ENCODE measurements around the gene PWP2.
"Not testable (repeated sequence)": the region's sequence is repeated elsewhere in the genome, so short reads cannot be mapped to it uniquely, and the experiment has no call there.

PWP2 gene

DNA sequence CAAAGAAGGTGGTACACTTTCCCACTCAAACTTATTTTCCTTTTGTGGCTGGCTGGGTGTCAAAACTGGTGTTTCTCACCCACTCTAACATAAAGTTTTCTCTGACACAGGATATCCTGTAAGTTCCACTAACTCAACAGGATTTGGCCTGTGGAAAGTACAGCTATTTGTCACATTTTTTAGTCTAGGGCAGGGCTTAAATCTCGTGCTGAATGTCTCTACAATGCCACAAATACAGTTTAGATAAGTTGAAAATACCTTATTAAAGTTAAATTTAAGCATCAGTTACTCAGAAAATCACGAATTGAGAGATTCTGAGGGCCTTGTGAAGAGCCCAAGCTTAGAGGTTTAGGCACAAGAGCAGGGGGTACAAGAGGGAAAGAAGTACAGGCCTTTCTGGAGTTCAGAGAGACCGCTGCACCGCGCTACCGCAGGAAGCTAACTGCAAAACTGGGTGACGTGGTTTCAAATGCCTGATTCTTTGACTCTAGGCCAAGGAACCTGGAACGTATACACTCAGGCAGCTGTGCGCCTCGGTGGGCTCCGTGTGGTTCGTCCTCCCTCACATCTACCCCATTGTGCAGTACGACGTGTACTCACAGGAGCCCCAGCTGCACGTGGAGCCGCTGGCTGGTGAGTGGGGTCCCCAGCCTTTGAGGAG lies 23.4 kb upstream of the PWP2 start:
- DNase-seq (ENCODE audit: low spot score) = no peak

DNA sequence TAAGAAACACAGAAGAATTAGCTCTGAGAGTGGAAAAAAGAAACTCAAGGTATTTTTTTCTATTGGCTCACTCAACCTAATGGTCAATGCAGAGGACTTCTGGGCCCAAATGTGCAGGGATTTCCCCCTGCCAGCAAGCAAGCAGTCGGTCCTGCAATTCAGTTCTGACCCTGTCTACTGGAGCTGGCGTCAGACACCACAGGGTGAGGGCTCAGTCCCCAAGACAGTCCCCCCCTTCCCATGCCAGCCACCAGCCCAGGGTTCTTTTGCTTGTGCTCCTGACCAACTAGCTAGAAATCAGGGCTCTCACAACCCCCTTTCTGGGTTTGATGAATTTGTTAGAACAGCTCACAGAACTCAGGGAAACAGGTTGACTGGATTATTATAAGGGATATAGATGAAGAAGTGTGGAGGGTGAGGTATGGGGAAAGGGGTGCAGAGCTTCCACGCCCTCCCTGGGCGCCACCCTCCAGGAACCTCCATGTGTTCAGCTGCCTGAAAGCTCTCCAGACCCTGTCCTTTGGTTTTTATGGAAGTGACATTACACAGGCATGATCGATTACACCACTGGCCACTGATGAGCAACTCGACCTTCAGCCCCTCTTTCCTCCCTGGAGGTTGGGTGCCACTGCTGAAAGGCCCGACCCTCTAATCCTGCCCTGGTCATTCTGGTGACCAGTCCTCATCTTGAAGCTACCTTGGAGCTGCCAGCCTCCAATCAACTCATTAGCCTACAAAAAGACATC lies 22.5 kb upstream of the PWP2 start:
- no peak for DNase-seq (ENCODE audit: low spot score)

DNA sequence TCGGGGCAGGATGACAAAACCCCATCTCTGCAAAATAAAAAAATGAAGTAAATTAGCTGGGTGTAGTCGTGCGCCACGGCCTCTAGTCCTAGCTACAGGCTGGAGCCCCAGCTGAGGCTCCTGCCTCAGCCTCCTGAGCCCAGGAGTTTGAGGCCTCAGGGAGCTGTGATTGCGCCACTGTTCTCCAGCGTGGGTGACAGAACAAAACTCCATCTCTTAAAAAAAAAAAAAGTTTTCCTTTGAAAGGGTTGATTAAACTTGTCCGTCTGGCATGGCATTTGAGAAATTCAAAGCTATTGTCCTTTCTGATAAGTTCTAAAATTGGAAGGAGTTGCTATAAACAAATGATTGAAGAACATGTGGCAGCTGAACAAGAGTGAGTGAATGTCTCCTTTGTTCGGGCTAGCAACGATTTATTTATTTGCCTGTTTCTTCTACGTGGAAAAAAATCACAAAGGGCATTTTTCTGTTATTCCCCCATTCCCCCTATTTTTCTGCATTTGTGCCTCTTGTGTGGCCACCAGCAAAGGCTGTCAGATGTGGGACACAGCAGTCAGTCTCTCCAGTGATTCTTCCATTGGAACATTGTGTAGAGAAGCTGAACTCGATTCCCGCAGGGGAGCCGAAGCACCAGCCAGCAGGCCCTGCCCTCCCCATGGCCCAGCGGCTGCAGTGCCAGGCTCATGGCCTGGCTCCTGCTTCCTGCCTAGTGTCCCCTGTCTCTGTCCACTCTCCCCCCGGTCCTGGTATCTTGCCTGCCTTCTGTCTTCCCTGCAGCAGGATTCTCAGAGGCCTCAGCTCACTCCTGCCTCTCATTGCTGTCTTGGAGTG lies 21.5 kb upstream of the PWP2 start:
- no peak for DNase-seq (ENCODE audit: low spot score)

DNA sequence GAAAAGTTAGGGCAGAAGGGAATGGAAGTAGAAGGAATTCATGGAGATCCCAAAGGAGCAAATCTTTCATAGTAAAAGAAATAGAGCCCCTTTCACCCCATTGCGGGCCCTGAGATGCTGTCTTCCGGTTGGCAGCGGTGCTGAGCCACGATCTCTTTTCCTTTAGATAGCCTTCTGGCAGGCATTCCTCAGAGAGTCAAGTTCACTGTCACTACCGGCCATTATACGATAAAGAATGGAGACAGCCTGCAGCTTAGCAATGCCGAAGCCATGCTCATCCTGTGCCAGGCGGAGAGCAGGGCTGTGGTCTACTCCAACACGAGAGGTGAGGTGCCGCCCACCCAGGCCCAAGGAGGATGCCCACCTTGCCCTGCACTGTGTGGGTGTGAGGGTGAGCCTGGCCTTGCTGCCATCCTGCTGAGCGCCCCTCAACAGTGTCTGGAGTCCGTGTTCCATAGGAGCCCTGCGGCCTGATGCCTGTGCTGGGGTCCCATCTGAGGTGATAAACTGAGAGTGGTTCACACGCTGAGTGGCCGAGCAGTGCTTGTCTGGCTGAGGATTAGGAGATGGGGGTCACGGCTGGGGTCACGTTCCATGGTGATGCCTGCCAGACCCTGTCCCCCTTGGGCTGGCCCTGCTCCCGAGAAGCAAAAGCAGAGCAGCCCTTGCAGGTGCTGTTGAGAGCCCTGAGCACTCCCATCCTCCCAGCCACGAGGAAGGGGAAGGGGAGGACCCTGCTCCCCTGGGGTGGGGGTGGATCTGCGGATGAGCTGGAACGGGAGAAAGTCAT lies 20.4 kb upstream of the PWP2 start:
- no peak for DNase-seq (ENCODE audit: low spot score)

DNA sequence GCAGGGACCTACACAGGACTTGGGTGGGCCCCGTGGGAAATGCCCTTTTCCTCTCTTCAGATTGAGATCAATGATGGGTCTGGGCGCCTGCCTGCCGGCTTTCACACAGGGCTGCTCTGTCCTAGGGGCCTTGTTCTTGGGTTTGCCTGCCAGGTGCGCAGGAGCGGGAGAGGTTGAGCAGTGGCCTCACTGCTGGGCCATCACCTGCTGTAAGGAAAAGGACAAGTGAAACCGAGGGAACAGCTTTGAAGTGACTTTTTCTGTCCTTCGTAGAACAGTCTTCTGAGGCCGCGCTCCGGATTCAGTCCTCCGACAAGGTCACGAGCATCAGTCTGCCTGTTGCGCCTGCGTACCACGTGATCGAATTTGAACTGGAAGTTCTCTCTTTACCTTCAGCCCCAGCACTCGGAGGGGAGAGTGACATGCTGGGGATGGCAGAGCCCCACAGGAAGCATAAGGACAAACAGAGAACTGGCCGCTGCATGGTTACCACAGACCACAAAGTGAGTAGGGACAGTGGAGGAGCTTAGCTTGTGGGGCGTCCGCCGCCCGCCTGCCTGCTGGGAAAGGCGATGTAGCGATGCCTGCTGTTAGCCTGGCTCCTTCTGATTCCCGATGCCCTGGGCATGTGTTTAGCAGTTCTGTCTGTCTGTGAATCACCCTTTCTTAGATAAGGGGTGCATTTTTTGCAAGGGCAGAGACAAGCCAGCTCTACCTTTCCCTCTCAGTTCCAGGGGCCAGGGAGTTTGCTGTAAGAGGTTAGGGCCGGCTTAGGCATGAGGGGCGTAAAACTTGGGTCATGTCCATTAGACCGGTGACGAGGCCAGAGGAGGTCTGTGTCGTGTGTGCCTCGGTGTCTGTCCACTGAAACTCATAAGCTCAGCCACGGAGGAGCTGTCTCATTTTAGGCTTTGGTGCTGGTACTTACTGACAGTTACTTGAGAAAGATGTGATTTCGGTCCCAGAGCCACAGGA lies 19.5 kb upstream of the PWP2 start:
- no peak for DNase-seq (ENCODE audit: low spot score)

DNA sequence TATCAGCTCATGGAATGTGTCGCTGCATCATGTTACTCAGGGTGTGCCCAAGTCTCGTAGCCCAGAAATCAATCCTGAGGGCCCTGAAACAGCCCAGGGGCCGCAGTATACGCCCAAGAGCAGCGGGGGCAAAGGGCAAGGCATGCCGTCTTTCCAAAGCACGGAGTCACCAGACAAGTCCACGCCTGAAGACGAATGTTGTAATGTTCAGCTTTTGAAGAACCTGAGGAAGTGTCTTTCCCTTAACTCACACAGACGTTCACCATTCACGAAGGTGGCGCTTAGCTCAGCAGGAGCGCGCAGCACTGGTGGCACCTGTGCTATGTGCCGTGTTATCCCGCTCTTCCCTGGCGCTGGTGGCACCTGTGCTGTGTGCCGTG lies 18.8 kb upstream of the PWP2 start:
- no peak for DNase-seq (ENCODE audit: low spot score)

DNA sequence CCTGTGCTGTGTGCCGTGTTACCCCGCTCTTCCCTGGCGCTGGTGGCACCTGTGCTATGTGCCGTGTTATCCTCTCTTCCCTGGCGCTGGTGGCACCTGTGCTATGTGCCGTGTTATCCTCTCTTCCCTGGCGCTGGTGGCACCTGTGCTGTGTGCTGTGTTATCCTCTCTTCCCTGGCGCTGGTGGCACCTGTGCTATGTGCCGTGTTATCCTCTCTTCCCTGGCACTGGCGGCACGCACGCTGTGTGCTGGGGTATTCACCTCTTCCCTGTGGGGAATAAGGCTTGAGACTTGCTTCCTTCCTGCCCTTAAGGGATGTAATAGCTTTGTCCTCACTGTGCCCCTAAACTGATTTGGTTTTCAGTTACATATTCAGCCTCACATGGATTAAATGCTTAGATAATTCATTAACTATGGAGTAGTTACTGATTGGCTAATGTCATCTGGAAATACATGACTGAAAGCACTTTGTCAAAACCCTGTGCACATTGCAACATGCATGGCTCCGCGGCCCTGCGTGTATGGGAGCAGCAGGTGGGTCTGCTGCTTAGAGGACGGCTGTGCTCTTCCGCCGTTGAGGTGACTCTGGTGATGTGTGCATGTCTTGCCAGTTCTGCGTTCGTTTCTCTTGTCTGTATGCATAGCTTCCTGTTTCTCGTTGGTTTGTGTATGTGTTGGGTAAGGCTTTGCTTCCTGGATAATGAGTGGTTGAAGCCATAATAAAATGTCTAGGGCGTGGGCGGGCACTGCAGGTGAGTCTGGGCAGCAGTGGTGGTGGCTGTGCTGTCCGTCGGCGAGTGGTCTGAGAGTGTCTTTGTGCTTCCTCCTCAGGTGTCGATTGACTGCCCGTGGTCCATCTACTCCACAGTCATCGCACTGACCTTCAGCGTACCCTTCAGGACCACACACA lies 17.9 kb upstream of the PWP2 start:
- DNase-seq (ENCODE audit: low spot score) = no peak

DNA sequence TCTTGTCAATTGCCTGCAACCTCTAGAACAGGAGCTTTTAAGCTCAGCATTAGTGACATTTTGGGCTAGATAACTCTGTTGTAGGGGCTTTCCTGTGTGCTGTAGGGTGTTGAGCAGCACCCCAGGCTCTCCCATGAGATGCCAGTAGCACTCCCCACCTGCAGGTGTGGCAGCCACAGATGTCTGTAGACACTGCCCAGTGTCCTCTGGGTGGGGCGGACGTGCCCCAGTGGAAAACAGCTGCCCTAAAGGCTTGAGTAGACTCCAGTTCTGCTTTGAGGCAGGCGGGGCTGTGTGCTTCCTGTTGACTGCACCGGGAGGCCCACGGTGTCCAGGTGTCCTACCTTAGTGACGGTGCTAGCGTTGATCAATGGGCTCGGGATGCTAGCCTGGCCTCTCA lies 16.9 kb upstream of the PWP2 start:
- no peak for DNase-seq (ENCODE audit: low spot score)

DNA sequence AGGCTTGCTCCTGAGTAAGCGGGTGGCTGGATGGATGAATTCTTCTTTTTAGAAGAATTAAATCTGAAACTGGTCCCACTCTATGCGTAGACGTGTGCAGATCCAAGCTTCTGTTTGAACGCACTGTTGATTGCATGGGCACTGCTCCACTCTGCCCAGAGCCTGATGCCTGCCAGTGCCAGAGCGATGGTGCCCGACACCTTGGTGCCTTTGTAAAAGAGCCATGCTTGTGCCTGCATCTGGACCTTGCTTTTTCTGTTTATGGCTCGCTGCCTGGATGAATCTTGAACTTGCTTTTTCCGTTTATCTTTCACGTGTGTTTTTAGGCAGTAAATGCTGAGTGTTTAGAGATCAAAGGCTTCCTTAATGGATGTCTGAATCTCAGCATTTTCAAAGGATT lies 15.0 kb upstream of the PWP2 start:
- DNase-seq (ENCODE audit: low spot score) = no peak

DNA sequence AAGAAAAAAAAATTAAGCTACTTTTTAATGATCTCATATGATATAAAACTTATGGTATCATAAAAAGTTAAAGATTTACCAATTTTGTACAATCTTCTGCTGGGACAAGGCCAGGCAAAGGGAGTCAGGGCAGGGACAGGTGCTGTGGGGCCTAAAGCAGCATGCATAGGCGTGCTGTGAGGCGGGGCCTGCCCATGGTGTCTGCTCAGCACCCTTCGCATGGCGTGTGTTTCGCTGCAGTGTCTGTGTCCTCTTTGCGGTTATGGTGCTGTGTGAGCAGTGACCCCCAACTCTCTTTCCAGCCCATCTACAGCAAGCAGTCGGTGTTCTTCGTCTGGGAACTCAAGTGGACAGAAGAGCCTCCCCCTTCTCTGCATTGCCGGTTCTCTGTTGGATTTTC lies 13.4 kb upstream of the PWP2 start:
- no peak for DNase-seq (ENCODE audit: low spot score)

DNA sequence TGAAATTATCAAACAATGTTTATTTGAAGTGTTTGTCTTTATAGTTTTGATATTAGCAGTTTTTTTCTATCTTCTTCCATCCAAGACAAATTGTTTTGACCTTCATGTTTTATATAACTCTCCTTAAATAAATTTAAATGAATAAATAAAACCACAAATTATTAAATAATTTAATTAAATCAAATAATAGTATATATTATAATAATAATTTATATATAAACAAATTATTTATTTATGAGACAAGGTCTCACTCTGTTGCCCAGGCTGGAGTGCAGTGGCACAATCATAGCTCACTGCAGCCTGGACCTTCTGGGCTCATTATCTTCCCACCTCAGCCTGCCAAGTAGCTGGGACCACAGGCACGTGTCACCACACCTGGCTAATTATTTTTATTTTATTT lies 12.4 kb upstream of the PWP2 start:
- no peak for DNase-seq (ENCODE audit: low spot score)

DNA sequence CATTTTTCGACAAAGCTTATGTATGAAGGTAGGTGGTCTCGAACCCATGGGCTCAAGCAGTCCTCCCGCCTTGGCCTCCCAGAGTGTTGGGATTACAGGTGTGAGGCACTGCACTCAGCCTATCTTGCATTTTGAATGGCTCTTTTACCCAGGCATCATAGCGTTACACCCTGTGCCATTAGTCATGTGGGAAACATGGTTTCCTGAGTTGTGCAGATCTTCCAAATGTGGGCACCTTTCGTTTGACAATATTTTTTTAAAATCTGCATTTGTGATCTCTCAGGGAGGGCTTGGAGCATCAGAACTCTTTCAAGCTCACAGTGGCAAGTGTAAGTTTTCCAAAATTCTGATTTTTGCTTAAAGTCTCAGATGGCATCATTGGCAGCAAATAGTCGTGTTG lies 8.7 kb upstream of the PWP2 start:
- not testable (repeated sequence) for DNase-seq (ENCODE audit: low spot score)

DNA sequence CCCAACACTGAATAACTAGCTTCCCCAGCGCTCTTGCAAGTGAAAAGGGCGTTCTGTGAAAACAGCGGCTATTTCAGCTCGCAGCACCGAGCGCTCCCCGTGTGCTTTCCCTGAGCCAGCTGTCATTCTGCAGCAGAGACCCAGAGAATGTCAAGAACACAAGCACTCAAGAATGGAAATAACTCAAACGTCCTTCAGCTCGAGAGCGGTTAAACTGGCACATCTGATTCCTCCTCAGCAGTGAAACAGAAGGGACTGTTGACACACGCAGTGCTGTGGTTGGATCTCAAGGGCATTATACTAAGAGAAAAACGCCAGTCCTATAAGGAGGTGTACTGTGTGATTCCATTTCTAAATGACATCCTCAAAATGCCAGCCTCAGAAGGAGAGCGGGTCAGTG lies 8.2 kb upstream of the PWP2 start:
- DNase-seq (ENCODE audit: low spot score) = not testable (repeated sequence)

DNA sequence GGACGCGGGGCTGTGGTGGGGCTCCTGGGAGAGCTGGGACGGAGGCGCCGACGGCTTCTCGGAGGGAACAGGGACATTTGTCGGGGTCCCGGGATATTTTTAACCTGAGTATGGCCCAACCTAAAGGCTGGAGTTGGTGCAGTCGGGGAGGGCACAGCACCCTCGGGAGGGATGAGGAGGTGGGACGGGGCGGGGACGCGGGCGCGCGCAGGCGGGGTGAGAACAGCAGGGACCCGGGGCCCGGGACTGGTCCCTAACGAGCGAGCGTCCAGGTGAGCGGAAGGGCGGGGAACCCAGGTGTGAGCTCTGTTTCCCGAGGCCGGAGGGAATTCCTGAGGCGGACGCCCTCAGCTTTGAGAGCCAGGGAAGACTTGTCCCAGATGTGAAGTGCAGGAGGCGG lies 390 bp downstream of the PWP2 start:
- DNase-seq (ENCODE audit: low spot score) = not testable (repeated sequence)

DNA sequence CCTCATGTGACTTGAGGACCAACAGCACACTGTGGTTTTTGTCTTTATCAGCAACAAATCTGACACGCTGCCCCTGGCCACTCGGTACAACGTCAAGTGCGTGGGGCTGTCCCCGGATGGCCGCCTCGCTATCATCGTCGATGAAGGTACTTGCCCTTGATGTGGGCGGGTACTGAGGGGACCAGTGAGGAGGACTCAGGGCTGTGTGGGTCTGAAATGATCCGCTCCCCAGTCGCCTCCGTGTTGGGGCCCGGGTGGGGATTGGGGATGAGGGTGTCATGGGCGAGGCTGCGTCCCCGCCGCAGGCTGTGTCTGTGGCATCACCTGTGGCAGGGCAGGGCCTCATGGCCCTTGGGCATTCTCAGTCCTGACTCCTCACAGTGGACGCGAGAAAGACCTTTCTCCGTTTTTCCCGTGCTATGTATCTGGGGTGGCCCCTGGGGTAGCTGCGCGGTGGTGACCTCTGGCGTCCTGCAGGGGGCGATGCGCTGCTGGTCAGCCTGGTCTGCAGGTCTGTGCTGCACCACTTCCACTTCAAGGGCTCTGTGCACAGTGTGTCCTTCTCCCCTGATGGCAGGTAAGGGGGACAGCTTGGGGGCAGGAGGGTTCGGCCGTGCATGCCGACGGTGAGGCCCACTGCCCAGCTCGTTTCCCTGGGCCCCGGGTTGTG lies 6.6 kb downstream of the PWP2 start:
- not testable (repeated sequence) for DNase-seq (ENCODE audit: low spot score)

DNA sequence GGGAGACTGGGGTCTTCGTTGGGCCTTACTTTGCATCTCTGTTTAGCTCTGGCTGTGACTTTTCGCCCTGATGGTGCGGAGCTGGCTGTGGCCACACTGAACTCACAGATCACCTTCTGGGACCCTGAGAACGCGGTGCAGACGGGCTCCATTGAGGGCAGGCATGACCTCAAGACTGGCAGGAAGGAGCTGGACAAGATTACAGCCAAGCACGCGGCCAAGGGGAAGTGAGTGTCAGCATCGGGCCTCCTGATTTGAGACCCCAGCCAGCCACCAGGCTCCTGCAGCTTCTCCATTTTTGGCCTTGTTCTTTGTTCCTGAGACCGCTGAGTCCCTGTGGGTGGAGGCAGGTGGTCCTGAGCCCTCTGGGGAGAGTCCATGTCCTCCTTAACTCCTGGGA lies 14.9 kb downstream of the PWP2 start:
- not testable (repeated sequence) for DNase-seq (ENCODE audit: low spot score)

DNA sequence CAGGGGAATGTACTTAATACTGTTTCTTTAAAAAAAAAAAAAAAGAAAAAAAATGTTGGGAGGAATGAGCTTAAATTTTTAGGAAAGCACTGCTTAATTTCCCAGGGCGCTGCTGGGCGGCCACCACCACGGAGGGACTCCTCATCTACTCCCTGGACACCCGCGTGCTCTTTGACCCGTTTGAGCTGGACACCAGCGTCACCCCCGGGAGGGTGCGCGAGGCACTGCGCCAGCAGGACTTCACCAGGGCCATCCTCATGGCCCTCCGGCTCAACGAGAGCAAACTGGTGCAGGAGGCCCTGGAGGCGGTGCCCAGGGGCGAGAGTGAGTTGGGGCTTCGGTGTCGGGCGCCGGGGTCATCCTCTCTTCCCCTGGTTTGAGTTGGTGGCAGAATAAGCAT lies 20.6 kb downstream of the PWP2 start:
- not testable (repeated sequence) for DNase-seq (ENCODE audit: low spot score)

DNA sequence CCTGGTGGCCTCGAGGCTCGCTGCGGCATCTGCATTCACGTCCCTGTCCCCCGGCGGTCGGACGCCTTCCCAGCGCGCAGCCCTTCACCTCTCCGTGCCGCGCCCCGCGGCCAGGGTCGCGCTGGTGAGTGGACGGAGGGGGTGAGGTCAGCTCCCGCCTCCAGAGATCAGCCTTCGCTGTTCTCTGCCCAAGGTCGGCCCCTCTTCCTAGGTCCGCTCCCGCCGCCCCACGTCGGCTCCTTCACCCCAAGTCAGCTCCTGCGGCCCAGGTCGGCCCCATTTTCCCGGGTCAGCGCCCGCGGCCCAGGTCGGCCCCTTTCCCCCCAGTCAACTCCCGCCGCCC lies 26.5 kb downstream of the PWP2 start:
- DNase-seq (ENCODE audit: low spot score) = not testable (repeated sequence)

DNA sequence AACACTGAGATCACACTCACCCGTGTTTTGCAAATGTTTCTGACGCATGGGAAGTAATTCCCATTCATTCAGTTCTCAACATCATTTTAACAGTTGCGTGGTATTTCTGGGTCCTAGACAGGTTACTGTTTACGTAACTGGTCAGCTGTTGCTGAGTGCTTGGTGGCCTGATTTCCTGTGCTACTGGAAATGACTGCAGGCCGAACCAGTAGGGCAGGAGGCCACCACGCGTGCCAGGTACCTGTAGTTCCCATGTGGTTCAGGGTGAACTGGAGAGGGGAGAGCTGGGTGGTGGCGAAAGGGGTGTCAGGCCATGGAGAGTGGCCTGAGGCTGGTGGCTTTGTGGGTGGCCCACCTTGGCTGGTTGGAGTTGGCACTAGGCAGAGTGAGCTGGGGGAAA lies 27.5 kb downstream of the PWP2 start:
- not testable (repeated sequence) for DNase-seq (ENCODE audit: low spot score)

All from GM03348 (cell line).